Measurements from ENCODE around the gene ARL2. TPM values are rescaled to one million over a fixed set of nuclear protein-coding genes. Genes with fewer than 3 reads are reported as not detected.

Gene ARL2
- total RNA-seq, 2 donors from 2014 or later, result 127 to 199 TPM

- no peak overlapping the region for H3K4me3 Mint-ChIP-seq
- Histone ChIP-seq H3K4me3 (ENCODE audit: low read length) (no peak overlapping the region), H3K36me3 (ENCODE audit: control insufficient read depth, insufficient read depth, low read length) (no peaks in the 10 kb centered on the region), H3K27ac (ENCODE audit: low read depth, low read length) (no peak overlapping the region), H3K9me3 (ENCODE audit: control insufficient read depth, low read length) (no peaks in the 10 kb centered on the region), H3K4me1 (ENCODE audit: control insufficient read depth, insufficient read depth, low read length) (no peaks in the 10 kb centered on the region), H3K9ac (ENCODE audit: extremely low read depth, low read length, poor library complexity, severe bottlenecking) (no peak overlapping the region), H3K27me3 (ENCODE audit: control insufficient read depth, insufficient read depth, low read length, poor library complexity, severe bottlenecking) (no peaks in the 10 kb centered on the region)
- TF ChIP-seq, protein P1, sequence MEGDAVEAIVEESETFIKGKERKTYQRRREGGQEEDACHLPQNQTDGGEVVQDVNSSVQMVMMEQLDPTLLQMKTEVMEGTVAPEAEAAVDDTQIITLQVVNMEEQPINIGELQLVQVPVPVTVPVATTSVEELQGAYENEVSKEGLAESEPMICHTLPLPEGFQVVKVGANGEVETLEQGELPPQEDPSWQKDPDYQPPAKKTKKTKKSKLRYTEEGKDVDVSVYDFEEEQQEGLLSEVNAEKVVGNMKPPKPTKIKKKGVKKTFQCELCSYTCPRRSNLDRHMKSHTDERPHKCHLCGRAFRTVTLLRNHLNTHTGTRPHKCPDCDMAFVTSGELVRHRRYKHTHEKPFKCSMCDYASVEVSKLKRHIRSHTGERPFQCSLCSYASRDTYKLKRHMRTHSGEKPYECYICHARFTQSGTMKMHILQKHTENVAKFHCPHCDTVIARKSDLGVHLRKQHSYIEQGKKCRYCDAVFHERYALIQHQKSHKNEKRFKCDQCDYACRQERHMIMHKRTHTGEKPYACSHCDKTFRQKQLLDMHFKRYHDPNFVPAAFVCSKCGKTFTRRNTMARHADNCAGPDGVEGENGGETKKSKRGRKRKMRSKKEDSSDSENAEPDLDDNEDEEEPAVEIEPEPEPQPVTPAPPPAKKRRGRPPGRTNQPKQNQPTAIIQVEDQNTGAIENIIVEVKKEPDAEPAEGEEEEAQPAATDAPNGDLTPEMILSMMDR (conservative IDR thresholded peaks at IDR 0.05), result no peak
- no peak overlapping the region for H3K27ac Mint-ChIP-seq
- H3K4me1 Mint-ChIP-seq, result peaks cover 4% of the 10 kb centered on the region
- no peaks in the 10 kb centered on the region for H3K9me3 Mint-ChIP-seq
- no peak for DNase-seq
- H3K27me3 Mint-ChIP-seq (ENCODE audit: insufficient read depth), result peaks cover 13% of the 10 kb centered on the region
- WGBS, 2 experiments (ENCODE audit: insufficient coverage in 1 of 2, insufficient read length in 1 of 2), result 94 to 96% methylated on average over 8 to 9 of the region's 9 CpGs
- H3K36me3 Mint-ChIP-seq (ENCODE audit: low read depth), result no peaks in the 10 kb centered on the region
Observed at GRCh38 chr11:65051398-65051858, 37.5 kb downstream of the ARL2 start.

- no peak overlapping the region for H3K4me3 Mint-ChIP-seq
- Histone ChIP-seq H3K27ac (ENCODE audit: low read depth, low read length) (no peak overlapping the region), H3K4me1 (ENCODE audit: control insufficient read depth, insufficient read depth, low read length) (no peaks in the 10 kb centered on the region), H3K36me3 (ENCODE audit: control insufficient read depth, insufficient read depth, low read length) (no peaks in the 10 kb centered on the region), H3K9ac (ENCODE audit: extremely low read depth, low read length, poor library complexity, severe bottlenecking) (no peak overlapping the region), H3K4me3 (ENCODE audit: low read length) (no peak overlapping the region), H3K27me3 (ENCODE audit: control insufficient read depth, insufficient read depth, low read length, poor library complexity, severe bottlenecking) (no peaks in the 10 kb centered on the region), H3K9me3 (ENCODE audit: control insufficient read depth, low read length) (no peaks in the 10 kb centered on the region)
- H3K4me1 Mint-ChIP-seq, result no peaks in the 10 kb centered on the region
- H3K27me3 Mint-ChIP-seq (ENCODE audit: insufficient read depth), result peaks cover 4% of the 10 kb centered on the region
- WGBS, 2 experiments (ENCODE audit: insufficient coverage in 1 of 2, insufficient read length in 1 of 2), result 82 to 84% methylated on average over 4 to 8 of the region's 8 CpGs
- no peaks in the 10 kb centered on the region for H3K36me3 Mint-ChIP-seq (ENCODE audit: low read depth)
- no peaks in the 10 kb centered on the region for H3K9me3 Mint-ChIP-seq
- DNase-seq, result no peak
- no peak overlapping the region for H3K27ac Mint-ChIP-seq
- TF ChIP-seq, protein P1 (conservative IDR thresholded peaks at IDR 0.05), result no peak
Observed at GRCh38 chr11:65053827-65054508, 40.0 kb downstream of the ARL2 start.

GRCh38 chr11:65055538-65055937 is 41.6 kb downstream of the ARL2 start:
- 92 to 100% methylated on average over 1 of the region's 1 CpG for WGBS, 2 experiments (ENCODE audit: insufficient coverage in 1 of 2, insufficient read length in 1 of 2)
- H3K27ac Mint-ChIP-seq, result no peak overlapping the region
- H3K36me3 Mint-ChIP-seq (ENCODE audit: low read depth), result no peaks in the 10 kb centered on the region
- H3K4me3 Mint-ChIP-seq, result no peak overlapping the region
- Histone ChIP-seq H3K9me3 (ENCODE audit: control insufficient read depth, low read length) (no peaks in the 10 kb centered on the region), H3K9ac (ENCODE audit: extremely low read depth, low read length, poor library complexity, severe bottlenecking) (no peak overlapping the region), H3K4me1 (ENCODE audit: control insufficient read depth, insufficient read depth, low read length) (no peaks in the 10 kb centered on the region), H3K27ac (ENCODE audit: low read depth, low read length) (no peak overlapping the region), H3K27me3 (ENCODE audit: control insufficient read depth, insufficient read depth, low read length, poor library complexity, severe bottlenecking) (no peaks in the 10 kb centered on the region), H3K4me3 (ENCODE audit: low read length) (no peak overlapping the region), H3K36me3 (ENCODE audit: control insufficient read depth, insufficient read depth, low read length) (no peaks in the 10 kb centered on the region)
- no peaks in the 10 kb centered on the region for H3K9me3 Mint-ChIP-seq
- no peaks in the 10 kb centered on the region for H3K4me1 Mint-ChIP-seq
- DNase-seq, result no peak
- H3K27me3 Mint-ChIP-seq (ENCODE audit: insufficient read depth), result peaks cover 8% of the 10 kb centered on the region
- TF ChIP-seq, protein P1 (conservative IDR thresholded peaks at IDR 0.05), result no peak

All from endodermal cell (in vitro differentiated cells).